Esophagus squamous epithelium (tissue), 5 donors: Measurements from ENCODE around the gene NOP53. TPM values are rescaled to one million over a fixed set of nuclear protein-coding genes. Genes with fewer than 3 reads are reported as not detected.
"Not testable (repeated sequence)": the region's sequence is repeated elsewhere in the genome, so short reads cannot be mapped to it uniquely, and the experiment has no call there.

Experiments used
- DNase-seq: peaks from one replicate; lab custom pipeline; 2025; lab: John Stamatoyannopoulos, UW
- H3K27ac ChIP-seq, 4 donors: fragments of 200-600 bp; sonication (generic); one replicate each; pipeline ENCODE4 v1.5.1; 2016 to 2019; ENCODE audit warnings: mild to moderate bottlenecking in 1 of 4
- H3K27me3 ChIP-seq, 4 donors: fragments of 200-600 bp; sonication (generic); 1 replicate in 3 of 4; 2 replicates in 1 of 4; pipeline versions ENCODE4 v1.5.1 to v1.6.0; 2017 to 2021; ENCODE audit warnings: antibody characterized with exemption in 1 of 4
- H3K36me3 ChIP-seq, 3 donors: fragments of 200-600 bp; sonication (generic); one replicate each; pipeline ENCODE4 v1.5.1; 2016 to 2019
- H3K4me1 ChIP-seq, 3 donors: fragments of 200-600 bp; sonication (generic); one replicate each; pipeline ENCODE4 v1.5.1; 2017 to 2019
- H3K4me3 ChIP-seq, 4 donors: fragments of 200-600 bp; sonication (generic); 1 replicate in 3 of 4; 2 replicates in 1 of 4; pipeline ENCODE4 v1.5.1; 2016 to 2019; ENCODE audit warnings: mild to moderate bottlenecking in 2 of 4, moderate library complexity in 1 of 4
- H3K9me3 ChIP-seq, 3 donors: fragments of 200-600 bp; sonication (generic); one replicate each; pipeline ENCODE4 v1.5.1; 2016 to 2019
- CTCF ChIP-seq, 6 experiments: fragments of 450-650 bp in 4 of 6; fragments of 200-600 bp in 2 of 6; sonication (generic) in 2 of 6; IDR thresholded peaks; one replicate each; pipeline ENCODE4 v1.5.1; 2016 to 2019; ENCODE audit warnings: antibody characterized with exemption in 6 of 6, mild to moderate bottlenecking in 4 of 6, moderate library complexity in 4 of 6
- POLR2A ChIP-seq, 4 donors: fragments of 450-650 bp; IDR thresholded peaks; one replicate each; pipeline ENCODE4 v1.6.1; 2017; ENCODE audit warnings: antibody characterized with exemption in 4 of 4, mild to moderate bottlenecking in 4 of 4, moderate library complexity in 3 of 4
- WGBS, 2 donors: methylation state at CpG; one replicate each; pipeline ENCODE4 v1.1.5; 2018; 5-methylcytosine and 5-hydroxymethylcytosine counted together
- intact Hi-C: fragments of 100-400 bp; cut with DNase I; formaldehyde crosslinking; loops from one replicate; pipeline ENCODE4 v1.15.0; 2022
- total RNA-seq, 4 donors: library from RNA; depleted of rRNA; stranded (reverse); fragments of >200 nt; gene quantifications; one replicate each; pipeline ENCODE4 v1.1.0, GENCODE V29; 2016
- donor health status: DM: yes; HTN: yes; CAD: no.

NOP53 gene
- total RNA-seq, 4 donors from 2014 or later: 118 to 522 (median 268) TPM

- TF ChIP-seq CTCF (IDR thresholded peaks at IDR 0.05) (no peak), POLR2A (IDR thresholded peaks at IDR 0.05) (no peak)
- Histone ChIP-seq H3K4me1 (peaks cover 38 to 91% (median 71%) of the 10 kb centered on the region in 3 donors), H3K27ac (peak overlapping the region; percentile 78 to 93 (median 86)), H3K4me3 (no peak overlapping the region), H3K36me3 (peaks cover 0 to 57% (median 7%) of the 10 kb centered on the region in 3 donors), H3K27me3 (no peaks in the 10 kb centered on the region), H3K9me3 (no peaks in the 10 kb centered on the region)
- 44 to 51% methylated on average over 4 of the region's 4 CpGs for WGBS, 2 donors
- intact Hi-C loops: no loop called here
- DNase-seq: no peak
Observed at GRCh38 chr19:47726467-47726866, 18.9 kb upstream of the NOP53 start.

- intact Hi-C loops: not testable (repeated sequence)
- WGBS, 2 donors: 80 to 88% methylated on average over 4 of the region's 4 CpGs
Observed at GRCh38 chr19:47728295-47728694, 17.1 kb upstream of the NOP53 start.

GRCh38 chr19:47729468-47729798 lies 15.9 kb upstream of the NOP53 start:
- Histone ChIP-seq H3K9me3 (no peaks in the 10 kb centered on the region), H3K27me3 (no peaks in the 10 kb centered on the region), H3K4me1 (peaks cover 25 to 64% (median 48%) of the 10 kb centered on the region in 3 donors), H3K4me3 (peak overlapping the region in 3 of 4 donors; percentile 33 to 55 (median 38)), H3K36me3 (peaks cover 0 to 77% (median 7%) of the 10 kb centered on the region in 3 donors), H3K27ac (peak overlapping the region; percentile 75 to 93 (median 92))
- TF ChIP-seq POLR2A (IDR thresholded peaks at IDR 0.05): no peak
- TF ChIP-seq CTCF (IDR thresholded peaks at IDR 0.05): no peak
- intact Hi-C loops: no loop called here
- 6 to 11% methylated on average over 8 to 9 of the region's 9 CpGs for WGBS, 2 donors
- DNase-seq: no peak

More at GRCh38 chr19:47728295-47728694, 17.1 kb upstream of the NOP53 start:
- H3K4me3 ChIP-seq, H3K9me3 ChIP-seq, DNase-seq, H3K27me3 ChIP-seq: not testable (repeated sequence)
- H3K27ac ChIP-seq: peak overlapping the region; percentile 75 to 93 (median 92)
- H3K4me1 ChIP-seq: peaks cover 32 to 76% (median 57%) of the 10 kb centered on the region in 3 donors
- peaks cover 0 to 67% (median 7%) of the 10 kb centered on the region in 3 donors for H3K36me3 ChIP-seq

- H3K27me3 ChIP-seq: no peaks in the 10 kb centered on the region
- TF ChIP-seq CTCF (IDR thresholded peaks at IDR 0.05) (no peak), POLR2A (IDR thresholded peaks at IDR 0.05) (no peak)
- H3K4me3 ChIP-seq: peak overlapping the region; percentile 10 to 55 (median 36)
- peak overlapping the region; percentile 75 to 93 (median 92) for H3K27ac ChIP-seq
- no peak for DNase-seq
- intact Hi-C loops: no loop called here
- peaks cover 25 to 60% (median 46%) of the 10 kb centered on the region in 3 donors for H3K4me1 ChIP-seq
- H3K36me3 ChIP-seq: peaks cover 0 to 79% (median 7%) of the 10 kb centered on the region in 3 donors
- 24 to 27% methylated on average over 18 of the region's 30 CpGs for WGBS, 2 donors
- H3K9me3 ChIP-seq: no peaks in the 10 kb centered on the region
Observed at GRCh38 chr19:47729799-47730520, 15.4 kb upstream of the NOP53 start.

- intact Hi-C loops: no loop called here
- no peak for DNase-seq
- Histone ChIP-seq H3K27me3 (no peaks in the 10 kb centered on the region), H3K27ac (peak overlapping the region; percentile 75 to 93 (median 92)), H3K9me3 (no peaks in the 10 kb centered on the region), H3K4me3 (no peak overlapping the region), H3K4me1 (peaks cover 24 to 58% (median 45%) of the 10 kb centered on the region in 3 donors), H3K36me3 (peaks cover 0 to 83% (median 7%) of the 10 kb centered on the region in 3 donors)
- 83 to 85% methylated on average over 5 to 7 of the region's 8 CpGs for WGBS, 2 donors
- TF ChIP-seq POLR2A (IDR thresholded peaks at IDR 0.05) (no peak), CTCF (IDR thresholded peaks at IDR 0.05) (no peak)
Observed at GRCh38 chr19:47730521-47730889, 14.8 kb upstream of the NOP53 start.
